Esophagus squamous epithelium (tissue), 4 donors: ENCODE results near the gene SFRP2.

Experiments used
- POLR2A ChIP-seq, 4 donors: fragments of 450-650 bp; IDR thresholded peaks; one replicate each; pipeline ENCODE4 v1.6.1; 2017; ENCODE audit warnings: antibody characterized with exemption in 4 of 4, mild to moderate bottlenecking in 4 of 4, moderate library complexity in 3 of 4
- TF ChIP-seq, protein P1 (sequence below), 6 experiments: fragments of 450-650 bp in 4 of 6; fragments of 200-600 bp in 2 of 6; sonication (generic) in 2 of 6; IDR thresholded peaks; one replicate each; pipeline ENCODE4 v1.5.1; 2016 to 2019; ENCODE audit warnings: antibody characterized with exemption in 6 of 6, mild to moderate bottlenecking in 4 of 6, moderate library complexity in 4 of 6

DNA sequence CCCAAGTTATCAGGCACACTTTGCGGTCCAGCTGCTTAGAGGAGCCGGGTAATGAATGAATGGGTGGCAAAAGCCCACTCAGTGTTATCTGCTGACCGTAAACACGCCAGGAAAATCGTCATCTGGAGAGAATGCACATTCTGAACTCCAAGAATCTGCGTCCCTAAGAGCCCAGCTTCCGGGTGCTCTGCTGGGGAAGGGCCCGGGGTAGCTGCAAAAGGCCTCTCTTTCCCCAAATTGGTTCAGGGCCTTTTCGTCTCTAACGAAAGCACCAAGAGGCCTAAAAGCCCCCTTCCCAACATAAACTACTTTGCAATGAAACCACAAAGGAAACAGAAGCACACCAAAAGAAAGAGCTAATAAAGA is 1.6 kb upstream of the SFRP2 start:
- TF ChIP-seq, protein P1, sequence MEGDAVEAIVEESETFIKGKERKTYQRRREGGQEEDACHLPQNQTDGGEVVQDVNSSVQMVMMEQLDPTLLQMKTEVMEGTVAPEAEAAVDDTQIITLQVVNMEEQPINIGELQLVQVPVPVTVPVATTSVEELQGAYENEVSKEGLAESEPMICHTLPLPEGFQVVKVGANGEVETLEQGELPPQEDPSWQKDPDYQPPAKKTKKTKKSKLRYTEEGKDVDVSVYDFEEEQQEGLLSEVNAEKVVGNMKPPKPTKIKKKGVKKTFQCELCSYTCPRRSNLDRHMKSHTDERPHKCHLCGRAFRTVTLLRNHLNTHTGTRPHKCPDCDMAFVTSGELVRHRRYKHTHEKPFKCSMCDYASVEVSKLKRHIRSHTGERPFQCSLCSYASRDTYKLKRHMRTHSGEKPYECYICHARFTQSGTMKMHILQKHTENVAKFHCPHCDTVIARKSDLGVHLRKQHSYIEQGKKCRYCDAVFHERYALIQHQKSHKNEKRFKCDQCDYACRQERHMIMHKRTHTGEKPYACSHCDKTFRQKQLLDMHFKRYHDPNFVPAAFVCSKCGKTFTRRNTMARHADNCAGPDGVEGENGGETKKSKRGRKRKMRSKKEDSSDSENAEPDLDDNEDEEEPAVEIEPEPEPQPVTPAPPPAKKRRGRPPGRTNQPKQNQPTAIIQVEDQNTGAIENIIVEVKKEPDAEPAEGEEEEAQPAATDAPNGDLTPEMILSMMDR (IDR thresholded peaks at IDR 0.05) = no peak
- TF ChIP-seq POLR2A (IDR thresholded peaks at IDR 0.05) = no peak
